H1 (cell line): ENCODE results near the gene NOXO1. TPM values are rescaled to one million over a fixed set of nuclear protein-coding genes. Genes with fewer than 3 reads are reported as not detected.

Source experiments
- CTCF ChIA-PET: fragments of 300-600 bp; sonication (Branson Sonifier 250); formaldehyde crosslinking; loops from one replicate; lab custom pipeline; 2021; ENCODE audit not compliant: partially characterized antibody; lab: Charles Lee
- POLR2A ChIA-PET: fragments of 300-600 bp; sonication (Branson Sonifier 250); formaldehyde crosslinking; loops from one replicate; lab custom pipeline; 2021; ENCODE audit warnings: inconsistent platforms; ENCODE audit not compliant: partially characterized antibody; lab: Charles Lee
- DNase-seq, 2 experiments: peaks; one replicate each; pipeline versions ENCODE4 v3.0.0 to v3.0.0-alpha.2; 2010 to 2022; ENCODE audit warnings: low spot score in 2 of 2, low read depth in 1 of 2, mixed read lengths in 1 of 2
- FAIRE-seq: peaks from 2 replicates; lab custom pipeline; 2011; peaks lifted over from hg19 to GRCh38; lab: Jason Lieb, UNC
- H2AFZ ChIP-seq: 2 replicates; pipeline ENCODE4 v1.8.1; 2012; ENCODE audit warnings: low read length, inconsistent platforms
- H2AK5ac ChIP-seq: 2 replicates; pipeline ENCODE4 v1.6.1; 2013; ENCODE audit warnings: low read depth, low read length
- H2BK120ac ChIP-seq: replicated peaks from 2 replicates; pipeline ENCODE3; 2013; ENCODE audit warnings: low read depth, low read length, inconsistent platforms
- H2BK12ac ChIP-seq: 2 replicates; pipeline ENCODE4 v1.6.1; 2013; ENCODE audit warnings: low read depth, low read length
- H2BK15ac ChIP-seq: 2 replicates; pipeline ENCODE4 v1.6.1; 2013; ENCODE audit warnings: low read length
- H2BK20ac ChIP-seq: 2 replicates; pipeline ENCODE4 v1.6.1; 2013; ENCODE audit warnings: low read length
- H2BK5ac ChIP-seq: 2 replicates; pipeline ENCODE4 v1.6.1; 2013; ENCODE audit warnings: low read depth, low read length
- H3K14ac ChIP-seq: 2 replicates; pipeline ENCODE4 v1.6.1; 2013; ENCODE audit warnings: inconsistent platforms; ENCODE audit not compliant: insufficient read length
- H3K18ac ChIP-seq: 2 replicates; pipeline ENCODE4 v1.6.1; 2013; ENCODE audit warnings: low read length; ENCODE audit errors: extremely low read depth
- H3K23ac ChIP-seq: 2 replicates; pipeline ENCODE4 v1.6.1; 2013; ENCODE audit warnings: inconsistent platforms; ENCODE audit not compliant: insufficient read length
- H3K23me2 ChIP-seq: 2 replicates; pipeline ENCODE4 v1.6.1; 2013; ENCODE audit warnings: low read depth, low read length
- H3K27ac ChIP-seq: 2 replicates; pipeline ENCODE4 v1.6.1; 2011; ENCODE audit warnings: low read depth, low read length, inconsistent platforms
- H3K27me3 ChIP-seq, 4 experiments: replicated peaks in 1 of 4; 1 replicate in 1 of 4; 2 replicates in 3 of 4; pipeline versions ENCODE4 v1.6.1 to v1.8.1; 2011 to 2013; ENCODE audit warnings: low read length in 3 of 4, mild to moderate bottlenecking in 3 of 4, inconsistent platforms in 2 of 4, mixed read lengths in 2 of 4, moderate library complexity in 1 of 4; ENCODE audit not compliant: control insufficient read depth in 3 of 4, insufficient read depth in 3 of 4; ENCODE audit errors: extremely low read depth in 1 of 4
- H3K36me3 ChIP-seq, 4 experiments: 2 replicates each; pipeline versions ENCODE4 v1.6.1 to v1.8.1; 2011 to 2013; ENCODE audit warnings: mild to moderate bottlenecking in 4 of 4, low read length in 3 of 4, moderate library complexity in 2 of 4, control low read depth in 1 of 4, inconsistent platforms in 1 of 4; ENCODE audit not compliant: insufficient read depth in 4 of 4, control insufficient read depth in 2 of 4
- H3K4ac ChIP-seq: replicated peaks from 2 replicates; pipeline ENCODE3; 2013; ENCODE audit warnings: low read length, low read depth, mixed read lengths, inconsistent platforms; ENCODE audit not compliant: insufficient read length
- H3K4me1 ChIP-seq, 4 experiments: replicated peaks in 1 of 4; 1 replicate in 1 of 4; 2 replicates in 3 of 4; pipeline versions ENCODE4 v1.6.1 to v1.8.1; 2011 to 2013; ENCODE audit warnings: low read length in 3 of 4, inconsistent platforms in 2 of 4, mixed read lengths in 1 of 4; ENCODE audit not compliant: insufficient read depth in 4 of 4, control insufficient read depth in 3 of 4
- H3K4me2 ChIP-seq, 2 experiments: 2 replicates each; pipeline versions ENCODE4 v1.6.1 to v1.8.1; 2011 to 2013; ENCODE audit warnings: low read depth in 2 of 2, low read length in 2 of 2, control low read depth in 1 of 2, inconsistent platforms in 1 of 2, mild to moderate bottlenecking in 1 of 2; ENCODE audit not compliant: insufficient read depth in 1 of 2
- H3K4me3 ChIP-seq, 4 experiments: fragments of 200-600, 300-600 bp in 1 of 4; sonication (generic), shearing (Covaris generic), sonication (Bioruptor Twin) in 1 of 4; 2 replicates each; pipeline versions ENCODE4 v1.5.1 to v1.8.1; 2011 to 2016; ENCODE audit warnings: low read length in 4 of 4, low read depth in 3 of 4, control low read depth in 2 of 4, inconsistent platforms in 2 of 4, mild to moderate bottlenecking in 2 of 4, mixed read lengths in 1 of 4, moderate library complexity in 1 of 4; ENCODE audit not compliant: insufficient read depth in 2 of 4; ENCODE audit errors: extremely low read depth in 1 of 4
- H3K56ac ChIP-seq: replicated peaks from 2 replicates; pipeline ENCODE3; 2013; ENCODE audit warnings: low read depth, mild to moderate bottlenecking, mixed read lengths, low read length, inconsistent platforms; ENCODE audit not compliant: insufficient read length
- H3K79me1 ChIP-seq: 2 replicates; pipeline ENCODE4 v1.6.1; 2013; ENCODE audit warnings: low read depth, low read length, control low read depth
- H3K79me2 ChIP-seq, 2 experiments: 2 replicates each; pipeline versions ENCODE4 v1.6.1 to v1.8.1; 2012 to 2013; ENCODE audit warnings: low read length in 2 of 2, mild to moderate bottlenecking in 2 of 2, inconsistent platforms in 1 of 2; ENCODE audit not compliant: insufficient read depth in 2 of 2, control insufficient read depth in 1 of 2
- H3K9ac ChIP-seq, 4 experiments: replicated peaks in 1 of 4; 1 replicate in 1 of 4; 2 replicates in 3 of 4; pipeline versions ENCODE4 v1.6.1 to v1.8.1; 2011 to 2013; ENCODE audit warnings: low read depth in 3 of 4, low read length in 3 of 4, control low read depth in 2 of 4, mild to moderate bottlenecking in 2 of 4, moderate library complexity in 2 of 4, inconsistent platforms in 1 of 4; ENCODE audit errors: extremely low read depth in 1 of 4
- H3K9me3 ChIP-seq, 2 experiments: 2 replicates each; pipeline versions ENCODE4 v1.6.1 to v1.8.1; 2012 to 2013; ENCODE audit warnings: mild to moderate bottlenecking in 2 of 2, moderate library complexity in 2 of 2, control low read depth in 1 of 2, inconsistent platforms in 1 of 2, low read depth in 1 of 2, low read length in 1 of 2, mixed read lengths in 1 of 2; ENCODE audit not compliant: insufficient read depth in 2 of 2
- H4K20me1 ChIP-seq, 2 experiments: replicated peaks in 1 of 2; 2 replicates each; pipeline versions ENCODE3 to v1.8.1; 2011 to 2013; ENCODE audit warnings: inconsistent platforms in 2 of 2, low read length in 2 of 2, mild to moderate bottlenecking in 1 of 2; ENCODE audit not compliant: insufficient read depth in 2 of 2, control insufficient read depth in 1 of 2
- H4K5ac ChIP-seq: 2 replicates; pipeline ENCODE4 v1.6.1; 2013; ENCODE audit warnings: low read length, low read depth, mixed read lengths, inconsistent platforms; ENCODE audit not compliant: insufficient read length
- H4K8ac ChIP-seq: 2 replicates; pipeline ENCODE4 v1.8.0; 2013; ENCODE audit warnings: mild to moderate bottlenecking, moderate library complexity, low read length, inconsistent platforms; ENCODE audit not compliant: insufficient read depth; ENCODE audit errors: extremely low read depth
- H4K91ac ChIP-seq: replicated peaks from 2 replicates; pipeline ENCODE3; 2013; ENCODE audit warnings: low read length, mixed read lengths, inconsistent platforms; ENCODE audit not compliant: insufficient read length
- GABPA ChIP-seq: IDR thresholded peaks from 2 replicates; pipeline ENCODE4 v1.6.1; 2011; ENCODE audit warnings: mild to moderate bottlenecking, low read length, moderate library complexity, borderline replicate concordance; ENCODE audit not compliant: insufficient read depth
- TEAD4 ChIP-seq: IDR thresholded peaks from 2 replicates; pipeline ENCODE4 v1.6.1; 2012; ENCODE audit warnings: low read depth, low read length, inconsistent platforms, mixed read lengths
- WGBS, 2 experiments: shearing (Covaris generic) in 1 of 2; methylation state at CpG; one replicate each; pipeline versions ENCODE4 v1.1.6 to v1.1.7; 2013 to 2015; ENCODE audit warnings: low lambda C conversion rate in 2 of 2, mixed read lengths in 2 of 2, inconsistent platforms in 1 of 2, low coverage in 1 of 2, missing lambda C conversion rate in 1 of 2; ENCODE audit not compliant: insufficient replicate concordance in 2 of 2, insufficient coverage in 1 of 2, insufficient read length in 1 of 2; ENCODE audit errors: extremely low coverage in 1 of 2, missing lambda C conversion rate in 1 of 2; 5-methylcytosine and 5-hydroxymethylcytosine counted together
- polyA plus RNA-seq, 7 experiments: library from polyadenylated mRNA; depleted of rRNA in 3 of 7; stranded (reverse) in 5 of 7; unstranded in 2 of 7; fragments of >200 nt in 5 of 7; fragments of 200-250 nt in 2 of 7; gene quantifications; 1 replicate in 5 of 7; 2 replicates in 1 of 7; 4 replicates in 1 of 7; pipeline versions ENCODE4 v1.2.1 to v1.2.3, GENCODE V29; 2011 to 2013; ENCODE audit warnings: missing spikeins in 2 of 7, mixed read lengths in 2 of 7
- total RNA-seq: library from RNA; stranded (reverse); fragmentation: NEBNext Ultra II Directional; extraction: Animal tissue kit (Norgen Biotek cat#: 25700); gene quantifications from 2 replicates; pipeline ENCODE4 v1.2.1, GENCODE V29; 2021

The NOXO1 gene
- total and polyA plus RNA-seq, 2 of the 8 experiments (the other 6 are each of a cell fraction or from before 2014, with no cell fraction given), result 1.3 to 2.5 TPM

GRCh38 chr16:1978476-1979120 lies 2.7 kb downstream of the NOXO1 start:
- H3K9me3 ChIP-seq, result no peaks in the 10 kb centered on the region
- POLR2A ChIA-PET, result interaction anchor here (0.8 to 28.2 kb wide), 14 partner anchors 9 to 176 kb away, joined by 3 to 736 read pairs (median 6); partner anchors contain the start of genes FAHD1, HAGH, MSRB1 and NDUFB10
- DNase-seq, result peak in 1 of 2 experiments; percentile 66

More at GRCh38 chr16:1978476-1979120, 2.7 kb downstream of the NOXO1 start:
- CTCF ChIA-PET, result interaction anchor here (0.5 to 1.5 kb wide), 4 partner anchors 19 to 51 kb away, joined by 3 to 4 read pairs (median 4); no protein-coding TSS in a partner anchor
- Histone ChIP-seq H3K14ac (no peak overlapping the region), H2AK5ac (no peak overlapping the region), H3K23ac (no peak overlapping the region), H3K4me1 (peaks cover 3 to 28% (median 25%) of the 10 kb centered on the region in 4 experiments), H3K27ac (no peak overlapping the region), H3K36me3 (peaks cover 11 to 33% (median 22%) of the 10 kb centered on the region in 4 experiments; a peak in 7 of 8 replicates), H3K18ac (no peak overlapping the region), H3K79me1 (0 out of 2 replicates have a peak, but pooled peaks cover 2% of the 10 kb centered on the region), H2BK20ac (no peak overlapping the region), H4K8ac (peak overlapping the region; percentile 83; the same call in 1 of the 2 replicates), H3K79me2 (peaks cover 0 to 1% of the 10 kb centered on the region in 2 experiments; a peak in 1 of 4 replicates), H2BK15ac (no peak overlapping the region), H4K5ac (no peak overlapping the region), H3K56ac (no peak overlapping the region), H2AFZ (no peak overlapping the region), H3K4me2 (peak overlapping the region; percentile 87 to 91), H3K9ac (no peak overlapping the region), H2BK12ac (no peak overlapping the region), H2BK120ac (no peak overlapping the region), H3K23me2 (peaks cover 19% of the 10 kb centered on the region), H4K20me1 (peaks cover 2 to 25% of the 10 kb centered on the region in 2 experiments), H2BK5ac (peak overlapping the region; percentile 44; the same call in 1 of the 2 replicates), H3K4ac (no peak overlapping the region), H4K91ac (no peak overlapping the region), H3K27me3 (peaks cover 8 to 40% (median 39%) of the 10 kb centered on the region in 4 experiments; a peak in 6 of 7 replicates), H3K4me3 (peak overlapping the region; percentile 31 to 61 (median 38); a peak in 6 of 8 replicates)
- TF ChIP-seq TEAD4, result no peak
- peak; percentile 39; the same call in 1 of the 2 replicates for TF ChIP-seq GABPA
- WGBS, 2 experiments, result 66% methylated on average over 34 of the region's 37 CpGs; no CpG with 5 or more reads in 1 of the 2 experiments
- no peak for FAIRE-seq
